ENCODE data around the gene ARHGEF9. TPM values are rescaled to one million over a fixed set of nuclear protein-coding genes. Genes with fewer than 3 reads are reported as not detected.

ARHGEF9 gene
- total and polyA plus RNA-seq, 2 of the 8 experiments (the other 6 are each of a cell fraction or from before 2014, with no cell fraction given) = 28.7 to 31.8 TPM

DNA sequence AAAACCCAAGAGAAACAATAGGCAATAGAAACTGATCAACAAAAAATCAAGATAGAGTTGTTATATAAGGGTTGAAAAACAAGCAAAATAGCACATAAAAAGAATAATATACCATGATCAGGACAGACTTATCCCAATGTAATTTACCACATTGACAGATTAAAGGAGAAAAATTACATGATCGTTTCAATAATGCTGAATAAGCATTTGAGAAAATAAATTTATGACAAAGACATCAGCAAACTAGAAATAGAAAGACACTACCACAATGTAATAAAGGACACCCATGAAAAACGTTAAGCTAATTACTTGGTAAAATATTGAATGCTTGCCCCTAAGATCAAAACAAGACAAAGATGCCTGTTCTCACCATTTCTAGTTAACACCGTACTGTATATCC is 105.6 kb downstream of the ARHGEF9 start:
- Histone ChIP-seq H2BK5ac (ENCODE audit: low read depth, low read length) (no peak overlapping the region), H3K23me2 (ENCODE audit: low read depth, low read length) (no peaks in the 10 kb centered on the region), H3K9me3 (ENCODE audit: insufficient read depth in 2 of 2, low read depth in 1 of 2, low read length in 1 of 2) (no peaks in the 10 kb centered on the region), H3K79me2 (ENCODE audit: control insufficient read depth in 1 of 2, insufficient read depth in 2 of 2, low read length in 2 of 2) (peaks cover 0 to 3% of the 10 kb centered on the region in 2 experiments; a peak in 2 of 4 replicates), H2BK120ac (replicated peaks; ENCODE audit: low read depth, low read length) (no peak overlapping the region), H3K27ac (ENCODE audit: low read depth, low read length) (no peak overlapping the region), H4K91ac (replicated peaks; ENCODE audit: insufficient read length, low read length) (no peak overlapping the region), H3K9ac (replicated peaks in 1 of 4; ENCODE audit: extremely low read depth in 1 of 4, low read depth in 3 of 4, low read length in 3 of 4) (no peak overlapping the region), H3K36me3 (ENCODE audit: control insufficient read depth in 2 of 4, insufficient read depth in 4 of 4, low read length in 3 of 4) (peaks cover 0 to 19% (median 6%) of the 10 kb centered on the region in 4 experiments; a peak in 5 of 8 replicates), H3K4me1 (replicated peaks in 1 of 4; ENCODE audit: control insufficient read depth in 3 of 4, insufficient read depth in 4 of 4, low read length in 3 of 4) (no peaks in the 10 kb centered on the region), H3K4me2 (ENCODE audit: insufficient read depth in 1 of 2, low read depth in 2 of 2, low read length in 2 of 2) (no peak overlapping the region), H4K8ac (ENCODE audit: extremely low read depth, insufficient read depth, low read length) (no peak overlapping the region), H3K56ac (replicated peaks; ENCODE audit: insufficient read length, low read depth, low read length) (no peak overlapping the region), H3K4ac (replicated peaks; ENCODE audit: insufficient read length, low read depth, low read length) (no peak overlapping the region), H2BK20ac (ENCODE audit: low read length) (no peak overlapping the region), H3K23ac (ENCODE audit: insufficient read length) (no peak overlapping the region), H2BK15ac (ENCODE audit: low read length) (no peak overlapping the region), H3K27me3 (replicated peaks in 1 of 4; ENCODE audit: control insufficient read depth in 3 of 4, extremely low read depth in 1 of 4, insufficient read depth in 3 of 4, low read length in 3 of 4) (no peaks in the 10 kb centered on the region), H4K5ac (ENCODE audit: insufficient read length, low read depth, low read length) (no peak overlapping the region), H4K20me1 (replicated peaks in 1 of 2; ENCODE audit: control insufficient read depth in 1 of 2, insufficient read depth in 2 of 2, low read length in 2 of 2) (no peaks in the 10 kb centered on the region), H2AK5ac (ENCODE audit: low read depth, low read length) (no peak overlapping the region), H3K4me3 (ENCODE audit: extremely low read depth in 1 of 4, insufficient read depth in 2 of 4, low read depth in 3 of 4, low read length in 4 of 4) (no peak overlapping the region), H3K79me1 (ENCODE audit: low read depth, low read length) (no peaks in the 10 kb centered on the region), H3K18ac (ENCODE audit: extremely low read depth, low read length) (no peak overlapping the region), H2BK12ac (ENCODE audit: low read depth, low read length) (no peak overlapping the region), H2AFZ (ENCODE audit: low read length) (no peak overlapping the region), H3K14ac (ENCODE audit: insufficient read length) (no peak overlapping the region)
- peak; percentile 50; the same call in 1 of the 2 replicates for TF ChIP-seq MAFK (IDR thresholded peaks at IDR 0.05; ENCODE audit: low read depth, low read length)
- TF ChIP-seq GTF2F1 (IDR thresholded peaks at IDR 0.05; ENCODE audit: borderline replicate concordance, low read depth, low read length) = no peak
- ChIA-PET POLR2A (ENCODE audit: partially characterized antibody) (no interaction called here), CTCF (ENCODE audit: partially characterized antibody) (interaction anchor here (1.5 kb wide), 1 partner anchor 9 kb away, joined by 3 read pairs; no protein-coding TSS in a partner anchor)
- no peak for DNase-seq (ENCODE audit: low read depth in 1 of 2, low spot score in 2 of 2)
- 95% methylated on average over 3 of the region's 3 CpGs; no CpG with 5 or more reads in 1 of the 2 experiments for WGBS, 2 experiments (ENCODE audit: extremely low coverage in 1 of 2, insufficient coverage in 1 of 2, insufficient read length in 1 of 2, insufficient replicate concordance in 2 of 2, low coverage in 1 of 2, low lambda C conversion rate in 2 of 2, missing lambda C conversion rate in 1 of 2)
- FAIRE-seq = no peak
